Measurements from ENCODE around the gene SIRT7. TPM values are rescaled to one million over a fixed set of nuclear protein-coding genes. Genes with fewer than 3 reads are reported as not detected.

Gene SIRT7
- total RNA-seq, 1 experiment from 2014 or later, result 51.6 TPM

- Histone ChIP-seq H4K20me1 (ENCODE audit: low read length) (no peaks in the 10 kb centered on the region), H3K4me1 (ENCODE audit: insufficient read depth, low read length) (no peaks in the 10 kb centered on the region), H3K9me2 (replicated peaks; ENCODE audit: low read length) (no peaks in the 10 kb centered on the region), H3K9ac (ENCODE audit: low read length) (no peak overlapping the region), H3F3A (ENCODE audit: low read length, unreplicated experiment) (no peaks in the 10 kb centered on the region), H3K79me2 (ENCODE audit: low read length) (no peaks in the 10 kb centered on the region), H3K4me3 (ENCODE audit: low read length) (no peak overlapping the region), H3K27me3 (ENCODE audit: low read length) (peaks cover 22% of the 10 kb centered on the region), H2AFZ (ENCODE audit: low read length) (no peak overlapping the region), H3K36me3 (ENCODE audit: low read depth, low read length) (no peaks in the 10 kb centered on the region), H3K27ac (ENCODE audit: low read length) (no peak overlapping the region), H3K4me2 (ENCODE audit: low read length) (no peak overlapping the region), H3K9me3 (ENCODE audit: low read length) (no peaks in the 10 kb centered on the region)
- ChIA-PET POLR2A (ENCODE audit: unreplicated experiment) (no interaction called here), CTCF (no interaction called here)
- intact Hi-C loops (cut with micrococcal nuclease), result no loop called here
- no peak for DNase-seq
- no TSS peak for BruUV-seq (replicated peaks)
- no peak for ATAC-seq
- TF ChIP-seq EZH2phosphoT487 (IDR thresholded peaks at IDR 0.05; ENCODE audit: borderline replicate concordance, low read length) (no peak), CTCF (conservative IDR thresholded peaks at IDR 0.05; ENCODE audit: low read depth, low read length) (no peak), EZH2 (IDR thresholded peaks at IDR 0.05; ENCODE audit: low read length, unreplicated experiment) (no peak)
Observed at GRCh38 chr17:81962499-81963441, 44.8 kb upstream of the SIRT7 start.

GRCh38 chr17:81961521-81962498, 43.8 kb upstream of the SIRT7 start:
- intact Hi-C loops (cut with micrococcal nuclease), result no loop called here
- Histone ChIP-seq H3F3A (ENCODE audit: low read length, unreplicated experiment) (no peaks in the 10 kb centered on the region), H3K9me2 (replicated peaks; ENCODE audit: low read length) (no peaks in the 10 kb centered on the region), H2AFZ (ENCODE audit: low read length) (no peak overlapping the region), H3K27ac (ENCODE audit: low read length) (no peak overlapping the region), H3K79me2 (ENCODE audit: low read length) (no peaks in the 10 kb centered on the region), H3K4me1 (ENCODE audit: insufficient read depth, low read length) (no peaks in the 10 kb centered on the region), H3K9ac (ENCODE audit: low read length) (no peak overlapping the region), H3K4me2 (ENCODE audit: low read length) (no peak overlapping the region), H3K27me3 (ENCODE audit: low read length) (peaks cover 22% of the 10 kb centered on the region), H3K4me3 (ENCODE audit: low read length) (no peak overlapping the region), H3K9me3 (ENCODE audit: low read length) (no peaks in the 10 kb centered on the region), H4K20me1 (ENCODE audit: low read length) (no peaks in the 10 kb centered on the region), H3K36me3 (ENCODE audit: low read depth, low read length) (no peaks in the 10 kb centered on the region)
- DNase-seq, result no peak
- TF ChIP-seq EZH2phosphoT487 (IDR thresholded peaks at IDR 0.05; ENCODE audit: borderline replicate concordance, low read length) (no peak), CTCF (conservative IDR thresholded peaks at IDR 0.05; ENCODE audit: low read depth, low read length) (no peak), EZH2 (IDR thresholded peaks at IDR 0.05; ENCODE audit: low read length, unreplicated experiment) (no peak)
- POLR2A ChIA-PET (ENCODE audit: unreplicated experiment), result no interaction called here
- no peak for ATAC-seq
- BruUV-seq (replicated peaks), result no TSS peak
- CTCF ChIA-PET, result no interaction called here

All from PC-3 (cell line).